PFSK-1 (cell line): Measurements from ENCODE around the gene SLC6A5.

ENCODE experiments used
- FOXP2 ChIP-seq: optimal IDR thresholded peaks from 2 replicates; pipeline ENCODE3; 2011; ENCODE audit warnings: borderline replicate concordance, control low read depth, inconsistent platforms; ENCODE audit not compliant: insufficient read depth; ENCODE audit errors: extremely low read length, extremely low read depth
- POLR2AphosphoS5 ChIP-seq: IDR thresholded peaks from 2 replicates; pipeline ENCODE4 v1.6.1; 2012; ENCODE audit warnings: low read depth, mild to moderate bottlenecking, control low read depth, low read length, moderate library complexity
- REST ChIP-seq, 2 experiments: IDR thresholded peaks; 2 replicates each; pipeline versions ENCODE4 v1.6.1 to v1.8.0; 2011 to 2012; ENCODE audit warnings: low read depth in 2 of 2, low read length in 2 of 2, control low read depth in 1 of 2, inconsistent platforms in 1 of 2, mild to moderate bottlenecking in 1 of 2, moderate library complexity in 1 of 2; ENCODE audit not compliant: insufficient read depth in 1 of 2
- SIN3A ChIP-seq: IDR thresholded peaks from 2 replicates; pipeline ENCODE4 v1.6.1; 2012; ENCODE audit warnings: mild to moderate bottlenecking, low read length, moderate library complexity, borderline replicate concordance; ENCODE audit not compliant: insufficient read depth
- TAF1 ChIP-seq: IDR thresholded peaks from 2 replicates; pipeline ENCODE4 v1.6.1; 2012; ENCODE audit warnings: low read length, control low read depth, borderline replicate concordance; ENCODE audit not compliant: insufficient read depth

SLC6A5 gene

DNA sequence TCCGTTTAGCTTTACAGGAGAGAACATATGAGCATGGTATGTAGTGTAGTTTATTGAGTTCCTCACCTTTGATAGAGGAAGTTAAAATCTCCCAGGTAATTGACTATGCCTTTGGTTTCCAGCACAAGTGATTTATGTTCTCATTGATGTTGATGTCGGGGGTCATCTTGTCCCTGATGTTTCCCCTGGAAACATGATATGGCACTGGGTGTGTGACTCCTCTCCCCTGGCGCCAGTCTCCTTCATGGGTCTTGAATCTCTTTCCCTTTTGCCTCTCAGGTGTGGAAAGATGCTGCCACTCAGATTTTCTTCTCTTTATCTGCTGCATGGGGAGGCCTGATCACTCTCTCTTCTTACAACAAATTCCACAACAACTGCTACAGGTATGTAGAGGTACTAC is 28.3 kb downstream of the SLC6A5 start:
- TF ChIP-seq REST (IDR thresholded peaks at IDR 0.05; ENCODE audit: insufficient read depth in 1 of 2, low read depth in 2 of 2, low read length in 2 of 2) (no peak), TAF1 (no peak), POLR2AphosphoS5 (no peak), SIN3A (no peak), FOXP2 (no peak)

GRCh38 chr11:20631519-20632168 is 32.2 kb downstream of the SLC6A5 start:
- TF ChIP-seq FOXP2 (no peak), TAF1 (no peak), REST (IDR thresholded peaks at IDR 0.05; ENCODE audit: insufficient read depth in 1 of 2, low read depth in 2 of 2, low read length in 2 of 2) (no peak), SIN3A (no peak), POLR2AphosphoS5 (no peak)

GRCh38 chr11:20632169-20632532 is 32.7 kb downstream of the SLC6A5 start:
- TF ChIP-seq SIN3A (no peak), TAF1 (no peak)

- no peak for TF ChIP-seq POLR2AphosphoS5
- no peak for TF ChIP-seq REST (IDR thresholded peaks at IDR 0.05; ENCODE audit: insufficient read depth in 1 of 2, low read depth in 2 of 2, low read length in 2 of 2)
- TF ChIP-seq FOXP2: no peak
- no peak for TF ChIP-seq TAF1
- TF ChIP-seq SIN3A: no peak
Observed at GRCh38 chr11:20634044-20634443, 34.6 kb downstream of the SLC6A5 start.

- TF ChIP-seq SIN3A: no peak
- no peak for TF ChIP-seq POLR2AphosphoS5
- no peak for TF ChIP-seq FOXP2
- no peak for TF ChIP-seq TAF1
- TF ChIP-seq REST (IDR thresholded peaks at IDR 0.05; ENCODE audit: insufficient read depth in 1 of 2, low read depth in 2 of 2, low read length in 2 of 2): no peak
Observed at GRCh38 chr11:20634781-20635180, 35.4 kb downstream of the SLC6A5 start.
